KOPT-K1 (cell line): ENCODE data around the gene ATR.
A peak's percentile ranks its signal among the peaks of the same experiment; 100 is the strongest.
"Not testable (repeated sequence)": the region's sequence is repeated elsewhere in the genome, so short reads cannot be mapped to it uniquely, and the experiment has no call there.

Experiments
- H3K27ac ChIP-seq: fragments of 200-600 bp; sonication (generic); 2 replicates; pipeline ENCODE4 v1.5.1; 2016; ENCODE audit warnings: antibody characterized with exemption, mild to moderate bottlenecking, low read depth, low read length; ENCODE audit not compliant: poor library complexity, severe bottlenecking
- H3K36me3 ChIP-seq: fragments of 200-600 bp; sonication (generic); 2 replicates; pipeline ENCODE4 v1.5.1; 2017; ENCODE audit warnings: antibody characterized with exemption, mild to moderate bottlenecking, low read length, moderate library complexity; ENCODE audit not compliant: insufficient read depth
- H3K9me3 ChIP-seq: fragments of 200-600 bp; sonication (generic); 2 replicates; pipeline ENCODE4 v1.5.1; 2017; ENCODE audit warnings: antibody characterized with exemption, low read length, mild to moderate bottlenecking; ENCODE audit not compliant: insufficient read depth, poor library complexity, severe bottlenecking

The ATR gene

DNA sequence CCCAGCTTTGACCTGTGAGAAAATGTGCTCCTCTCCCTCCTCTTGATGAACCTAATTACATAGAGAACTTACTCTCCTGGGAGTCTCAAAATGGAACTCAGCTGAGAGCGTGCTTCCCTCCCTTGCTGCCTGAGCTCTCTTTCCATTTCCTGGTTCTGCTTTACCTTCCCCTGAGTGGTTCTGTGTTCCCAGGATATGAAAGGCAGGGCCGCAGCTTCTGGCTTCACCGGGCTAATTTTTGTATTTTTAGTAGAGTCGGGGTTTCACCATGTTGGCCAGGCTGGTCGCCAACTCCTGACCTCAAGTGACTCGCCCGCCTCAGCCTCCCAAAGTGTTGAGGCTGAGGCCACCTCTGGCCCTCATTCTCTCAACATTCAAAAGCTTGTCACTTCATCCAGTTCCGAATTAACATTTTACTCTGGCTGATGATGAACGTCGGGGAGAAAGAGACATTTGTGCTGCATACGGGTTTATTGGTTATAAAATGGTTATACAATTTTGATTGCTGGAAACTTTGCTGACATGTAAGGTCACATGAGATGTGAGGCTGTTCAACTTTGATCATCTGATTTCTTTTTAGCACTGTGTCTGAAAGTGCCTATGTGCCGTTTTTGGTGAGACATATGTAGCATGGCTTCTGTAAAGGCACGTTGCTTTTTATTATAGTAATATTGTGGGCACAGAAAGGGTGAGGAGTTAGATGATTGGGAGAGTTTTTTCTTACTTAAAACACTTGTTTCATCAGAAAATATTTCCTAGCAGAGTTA lies 24.3 kb upstream of the ATR start:
- Histone ChIP-seq H3K36me3 (no peaks in the 10 kb centered on the region), H3K27ac (no peak overlapping the region), H3K9me3 (no peaks in the 10 kb centered on the region)

DNA sequence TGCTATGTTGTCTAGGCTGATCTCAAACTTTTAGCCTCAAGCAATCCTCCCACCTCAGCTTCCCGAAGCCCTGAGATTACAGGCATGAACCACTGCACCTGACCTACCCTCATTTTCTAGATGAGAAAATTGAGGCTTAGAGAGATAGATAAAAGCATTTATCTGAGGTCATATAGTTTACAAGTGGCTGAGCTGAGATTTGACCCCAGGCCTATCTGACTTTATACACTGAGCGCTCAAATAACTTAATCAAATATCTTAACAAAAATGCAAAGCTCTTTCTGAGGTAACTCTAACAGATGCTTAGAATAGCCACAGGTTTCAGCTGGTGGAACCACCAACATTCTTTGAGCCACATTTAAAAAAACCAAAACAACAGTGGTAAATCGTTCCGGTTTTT lies 23.2 kb upstream of the ATR start:
- no peaks in the 10 kb centered on the region for H3K9me3 ChIP-seq
- H3K36me3 ChIP-seq: no peaks in the 10 kb centered on the region
- no peak overlapping the region for H3K27ac ChIP-seq

DNA sequence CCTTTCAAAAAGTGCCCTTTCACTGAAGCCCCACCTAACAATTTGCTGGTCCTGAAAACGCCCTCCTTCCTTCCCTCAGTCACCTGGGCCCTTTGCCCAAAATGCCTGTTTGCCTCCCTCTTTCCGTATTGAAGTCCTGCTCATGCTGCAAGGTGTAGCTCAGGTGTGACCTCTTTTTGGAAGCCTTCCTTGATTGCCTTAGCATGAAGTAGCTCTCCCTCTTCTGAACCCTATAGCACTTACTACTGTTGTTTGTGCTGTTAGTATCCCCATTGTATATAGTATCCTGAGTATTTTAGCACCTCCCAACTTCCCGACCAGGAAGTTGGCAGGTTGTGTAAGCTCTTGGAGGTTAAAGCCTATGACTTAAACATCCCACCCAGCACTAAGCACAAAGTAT lies 19.4 kb upstream of the ATR start:
- Histone ChIP-seq H3K27ac (no peak overlapping the region), H3K36me3 (no peaks in the 10 kb centered on the region), H3K9me3 (no peaks in the 10 kb centered on the region)

DNA sequence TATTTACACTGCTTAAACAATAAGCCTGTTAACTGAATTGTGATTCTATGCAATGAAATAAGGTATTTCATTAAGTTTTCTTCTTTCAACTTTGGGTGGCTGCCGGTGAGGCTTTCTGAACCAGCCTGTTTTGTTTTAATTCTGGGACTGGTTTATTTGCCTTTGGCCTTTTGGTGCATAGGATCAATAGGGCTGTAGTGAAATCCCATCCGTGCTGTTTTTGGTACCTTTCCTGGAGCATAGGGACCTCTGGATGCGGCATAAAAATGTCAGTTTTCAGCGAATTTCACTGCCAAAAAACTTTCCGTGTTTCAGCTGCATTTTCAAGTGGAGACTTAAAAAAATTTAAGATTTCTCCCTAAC lies 18.2 kb upstream of the ATR start:
- no peaks in the 10 kb centered on the region for H3K9me3 ChIP-seq
- peak overlapping the region; percentile 67 for H3K27ac ChIP-seq
- H3K36me3 ChIP-seq: no peaks in the 10 kb centered on the region

DNA sequence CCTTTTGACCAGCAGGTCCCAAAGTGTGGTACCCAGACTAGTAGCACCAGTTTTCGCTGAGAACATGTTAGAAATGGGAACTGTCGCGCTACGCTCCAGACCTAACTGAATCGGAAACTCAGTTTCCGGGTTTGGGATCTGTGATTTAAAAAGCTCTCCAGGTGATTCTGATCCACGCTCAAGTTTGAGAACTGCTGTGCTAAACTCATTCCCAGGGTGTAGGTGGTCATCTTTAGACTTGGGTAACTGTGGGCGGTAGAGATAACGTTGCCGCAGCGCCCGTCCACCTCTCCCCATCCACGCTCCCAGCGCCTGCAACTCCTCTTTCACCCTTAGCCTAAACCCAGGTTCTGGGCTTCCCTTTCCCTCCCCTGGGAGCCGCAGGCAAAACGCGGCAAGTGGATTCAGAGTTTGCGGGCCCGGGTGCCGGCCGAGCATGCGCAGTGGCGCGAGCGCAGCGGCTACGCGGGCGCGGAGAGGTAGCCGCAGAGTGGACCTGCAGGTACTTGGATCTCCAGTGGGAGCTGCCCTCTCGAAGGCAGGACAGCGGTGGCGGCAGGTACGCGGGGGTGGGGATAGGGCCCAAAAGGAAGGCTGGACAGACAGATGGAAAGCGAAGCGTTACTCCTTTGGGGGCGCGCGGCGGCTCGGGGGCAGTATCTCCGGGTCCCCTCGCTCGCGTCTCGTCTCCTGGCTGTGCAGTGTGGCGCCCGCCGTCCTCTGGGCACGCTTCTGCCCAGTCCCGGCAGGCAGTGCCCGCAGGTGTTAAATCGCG lies 17.6 kb upstream of the ATR start, which contains the start of gene PLS1:
Gene PLS1, plus strand, starts transcription at position 443 of the 775 bp plus-strand sequence. CDS start 67,845 bp downstream, outside the sequence.
- no peaks in the 10 kb centered on the region for H3K36me3 ChIP-seq
- H3K9me3 ChIP-seq: no peaks in the 10 kb centered on the region
- H3K27ac ChIP-seq: peak within 1 kb of the TSS; percentile 67

DNA sequence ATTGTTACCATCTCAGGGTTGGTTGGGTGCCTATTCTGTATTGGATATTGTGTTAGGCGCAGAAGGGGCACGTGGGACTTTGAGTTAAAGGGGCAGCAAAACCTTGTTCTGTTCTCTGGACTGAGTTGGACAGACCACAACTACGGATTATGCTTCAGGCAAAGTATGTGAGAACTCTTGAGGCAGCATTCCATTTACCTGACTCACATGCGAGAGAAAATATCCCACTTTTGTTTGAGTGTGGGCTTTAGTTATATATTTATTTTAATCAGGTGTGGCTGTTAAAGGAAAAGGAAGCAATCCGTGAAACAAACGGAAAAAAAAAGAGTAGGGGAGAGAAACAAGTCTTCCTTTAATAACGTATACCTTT lies 17.0 kb upstream of the ATR start:
- no peaks in the 10 kb centered on the region for H3K9me3 ChIP-seq
- no peaks in the 10 kb centered on the region for H3K36me3 ChIP-seq
- H3K27ac ChIP-seq: peak overlapping the region; percentile 67

DNA sequence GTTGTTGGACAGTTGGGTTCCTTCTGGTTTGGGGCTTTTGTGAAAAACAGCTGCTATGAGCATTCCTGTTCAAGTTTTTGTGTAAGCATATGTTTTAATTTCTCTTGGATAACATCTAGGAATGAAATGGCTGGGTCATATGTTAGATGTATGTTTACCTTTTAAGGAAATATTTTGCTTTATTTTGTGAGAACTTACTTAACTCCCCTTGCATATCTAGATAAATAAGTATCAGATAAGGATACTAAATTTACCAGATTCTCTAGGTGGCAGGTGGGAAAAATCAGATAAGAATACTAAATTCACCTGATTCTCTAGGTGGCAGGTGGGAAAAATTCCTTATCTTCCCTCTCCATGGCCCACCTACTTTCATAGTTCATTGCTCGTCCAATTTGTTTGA lies 16.6 kb upstream of the ATR start:
- no peak overlapping the region for H3K27ac ChIP-seq
- no peaks in the 10 kb centered on the region for H3K9me3 ChIP-seq
- no peaks in the 10 kb centered on the region for H3K36me3 ChIP-seq

DNA sequence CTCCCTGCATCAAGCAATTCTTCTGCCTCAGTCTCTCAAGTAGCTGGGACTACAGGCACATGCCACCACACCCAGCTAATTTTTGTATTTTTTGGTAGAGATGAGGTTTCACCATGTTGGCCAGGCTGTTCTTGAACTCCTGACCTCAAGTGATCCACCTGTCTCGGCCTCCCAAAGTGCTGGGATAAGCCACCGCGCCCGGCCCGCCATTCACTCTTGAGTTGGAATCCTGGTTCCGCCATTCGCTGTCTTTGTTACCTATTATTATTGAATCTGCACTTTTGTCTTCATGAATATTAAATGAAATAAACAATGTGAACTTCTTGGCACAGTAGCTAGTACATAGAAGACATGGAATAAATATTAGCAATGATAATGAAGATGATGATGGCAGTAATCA lies 13.7 kb upstream of the ATR start:
- H3K36me3 ChIP-seq, H3K27ac ChIP-seq, H3K9me3 ChIP-seq: not testable (repeated sequence)

DNA sequence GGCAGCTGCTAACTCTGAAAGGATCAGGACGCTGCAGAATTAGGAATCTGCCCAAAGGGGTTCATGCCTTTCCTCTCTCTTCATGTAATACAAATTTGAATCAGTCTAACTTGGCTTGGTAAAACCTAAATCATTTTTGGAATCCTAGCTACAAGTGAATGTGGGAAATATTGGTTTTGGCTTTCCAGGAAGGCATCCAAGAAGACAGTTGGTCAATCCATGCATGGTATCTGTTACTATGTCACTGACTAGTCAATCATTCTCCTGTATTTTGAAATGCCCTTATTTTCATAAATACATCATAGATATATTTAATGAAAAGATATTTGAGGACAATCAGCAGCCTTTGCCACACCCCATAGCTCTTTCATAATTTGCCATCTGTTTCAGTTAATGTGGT lies 10.2 kb upstream of the ATR start:
- no peaks in the 10 kb centered on the region for H3K9me3 ChIP-seq
- no peak overlapping the region for H3K27ac ChIP-seq
- H3K36me3 ChIP-seq: no peaks in the 10 kb centered on the region

DNA sequence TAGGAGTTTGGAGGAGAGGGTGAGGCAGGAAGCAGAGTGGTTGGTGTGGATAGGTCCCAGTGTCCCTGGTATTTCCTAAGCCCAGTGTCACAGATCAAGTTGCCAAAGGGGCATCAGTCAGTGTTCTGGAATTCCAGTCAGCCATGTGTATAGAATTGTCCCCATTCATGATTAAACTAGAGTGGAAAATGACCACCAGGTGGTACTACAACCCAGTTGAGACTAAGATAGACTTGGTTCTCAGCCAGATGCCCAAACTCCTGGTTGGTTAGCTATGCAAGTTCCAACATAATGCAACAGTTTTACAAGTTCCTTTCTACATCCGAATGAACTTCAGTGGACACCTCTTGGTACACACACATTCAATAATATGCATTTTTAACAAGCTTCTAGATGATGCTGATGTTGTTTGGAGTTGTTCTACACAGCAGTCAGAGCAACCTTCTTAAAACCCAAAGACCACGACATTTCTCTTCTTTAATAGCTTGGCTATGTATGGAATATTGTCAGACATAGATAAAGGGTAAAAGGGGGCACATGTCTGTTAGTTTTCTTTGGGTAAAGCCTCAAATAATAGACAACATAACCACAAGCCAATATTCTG lies 8.4 kb upstream of the ATR start:
- H3K9me3 ChIP-seq: no peaks in the 10 kb centered on the region
- H3K36me3 ChIP-seq: no peaks in the 10 kb centered on the region
- H3K27ac ChIP-seq: no peak overlapping the region

DNA sequence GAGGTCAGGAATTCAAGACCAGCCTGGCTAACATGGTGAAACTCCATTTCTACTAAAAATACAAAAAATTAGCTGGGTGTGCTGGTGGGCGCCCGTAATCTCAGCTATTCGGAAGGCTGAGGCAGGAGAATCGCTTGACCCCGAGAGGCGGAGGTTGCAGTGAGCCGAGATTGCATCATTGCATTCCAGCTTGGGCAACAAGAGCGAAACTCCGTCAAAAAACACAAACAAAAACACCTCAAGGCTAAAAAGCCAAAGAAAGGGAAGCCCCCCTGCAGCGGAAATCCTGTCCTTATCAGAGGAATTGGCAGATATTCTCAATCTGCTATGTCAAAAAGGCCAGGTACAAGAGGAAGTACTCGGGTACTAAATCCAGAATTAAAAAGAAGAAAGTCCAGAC lies 2.5 kb upstream of the ATR start:
- not testable (repeated sequence) for H3K27ac ChIP-seq, H3K9me3 ChIP-seq, H3K36me3 ChIP-seq

DNA sequence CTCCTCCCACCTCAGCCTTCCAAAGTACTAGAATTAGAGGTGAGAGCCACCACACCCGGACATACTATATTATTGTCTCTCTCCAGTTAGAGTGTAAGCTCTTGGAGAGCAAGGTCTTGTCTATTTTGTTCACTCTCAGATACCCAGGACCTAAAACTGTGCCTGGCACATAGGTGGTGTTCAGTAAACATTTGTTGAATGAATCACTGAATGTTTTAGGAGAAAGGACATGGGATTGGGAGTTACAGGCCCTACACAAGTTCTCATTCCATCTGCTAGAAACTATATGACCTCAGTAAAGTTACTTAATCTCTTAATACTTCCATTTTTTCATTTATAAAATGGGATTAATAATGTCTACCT lies 1.5 kb upstream of the ATR start:
- H3K36me3 ChIP-seq: peaks cover 11% of the 10 kb centered on the region; the same call in 1 of the 2 replicates
- no peaks in the 10 kb centered on the region for H3K9me3 ChIP-seq
- H3K27ac ChIP-seq: no peak overlapping the region

DNA sequence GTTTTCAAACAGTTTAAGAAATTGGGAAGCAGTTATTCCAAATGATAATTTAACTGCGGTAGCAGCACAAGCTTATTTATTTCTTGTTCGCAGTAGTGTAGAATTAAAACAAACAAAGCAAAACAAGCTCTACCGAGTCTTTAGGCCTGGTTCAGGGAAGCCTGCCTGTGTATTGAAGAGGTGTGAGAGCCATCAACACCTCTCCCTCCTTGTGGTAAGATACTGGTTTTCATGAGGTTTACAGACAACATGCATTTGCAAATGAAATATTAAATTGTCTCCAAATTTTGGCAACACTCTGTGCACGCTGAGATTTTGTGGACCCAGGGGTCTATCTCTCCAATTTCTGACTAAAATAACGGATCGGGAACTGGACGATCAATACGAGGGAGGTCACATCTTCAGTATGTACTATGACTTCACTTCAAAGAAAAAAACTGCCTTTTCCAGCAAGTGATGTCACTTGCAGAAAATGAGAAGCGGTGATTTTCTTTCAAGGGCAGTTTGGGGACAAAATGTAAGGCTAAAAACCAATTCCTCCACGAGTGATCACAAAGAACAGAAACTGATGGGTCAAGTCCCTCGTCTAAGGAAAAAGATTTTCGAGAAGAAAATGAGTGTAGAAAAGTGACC lies 721 bp downstream of the ATR start:
- no peaks in the 10 kb centered on the region for H3K9me3 ChIP-seq
- peaks cover 21% of the 10 kb centered on the region for H3K36me3 ChIP-seq
- H3K27ac ChIP-seq: peak overlapping the region; percentile 84

DNA sequence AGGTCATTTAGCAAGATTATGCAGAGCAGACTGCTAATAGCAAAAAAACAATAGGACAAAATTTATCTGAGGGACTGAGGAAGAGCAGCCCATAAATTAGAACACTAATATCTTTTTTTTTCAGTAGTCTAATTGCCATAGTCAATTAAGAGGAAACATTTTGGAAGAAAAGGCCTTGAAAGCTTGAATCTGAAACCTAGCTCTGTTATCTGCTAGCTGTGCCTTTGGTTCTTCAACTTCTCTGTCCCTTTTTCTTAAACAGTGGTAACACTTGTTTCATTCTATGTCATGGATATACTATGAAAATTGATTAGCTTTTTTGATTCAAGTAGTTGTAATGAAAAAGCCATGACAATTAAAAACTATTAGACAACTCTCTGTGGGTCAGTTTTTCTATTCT lies 1.7 kb downstream of the ATR start:
- Histone ChIP-seq H3K27ac (peak overlapping the region; percentile 84), H3K9me3 (no peaks in the 10 kb centered on the region), H3K36me3 (peaks cover 27% of the 10 kb centered on the region)

DNA sequence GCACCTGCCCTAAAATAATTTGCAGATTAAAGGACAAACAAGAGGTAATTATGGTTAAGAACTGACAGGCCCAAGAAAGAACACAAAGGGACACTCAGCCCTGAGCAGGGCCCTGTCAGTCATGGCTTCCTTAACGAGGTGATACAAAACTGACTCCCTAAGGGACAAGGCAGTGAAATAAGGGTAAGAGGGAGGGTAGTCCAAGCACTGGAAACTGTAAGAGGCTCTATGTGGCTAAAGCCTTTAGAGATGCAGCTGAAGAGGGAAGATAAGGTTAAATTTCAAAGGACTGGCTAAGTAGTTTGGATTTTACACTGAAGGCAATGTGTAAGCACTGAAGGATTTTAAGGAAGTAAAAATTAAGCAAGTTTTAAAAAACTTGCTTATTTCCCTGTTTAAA lies 3.9 kb downstream of the ATR start:
- Histone ChIP-seq H3K36me3 (peaks cover 38% of the 10 kb centered on the region), H3K27ac (no peak overlapping the region), H3K9me3 (no peaks in the 10 kb centered on the region)
